DMS53 treated with DMSO at 0.1 percent for 48 hours (cell line): ENCODE data around the gene CD180.
"Not testable (repeated sequence)": the region's sequence is repeated elsewhere in the genome, so short reads cannot be mapped to it uniquely, and the experiment has no call there.

Experiments used
- DNase-seq: peaks from one replicate; lab custom pipeline; 2025; ENCODE audit not compliant: unreplicated experiment; lab: John Stamatoyannopoulos, UW

CD180 gene

DNA sequence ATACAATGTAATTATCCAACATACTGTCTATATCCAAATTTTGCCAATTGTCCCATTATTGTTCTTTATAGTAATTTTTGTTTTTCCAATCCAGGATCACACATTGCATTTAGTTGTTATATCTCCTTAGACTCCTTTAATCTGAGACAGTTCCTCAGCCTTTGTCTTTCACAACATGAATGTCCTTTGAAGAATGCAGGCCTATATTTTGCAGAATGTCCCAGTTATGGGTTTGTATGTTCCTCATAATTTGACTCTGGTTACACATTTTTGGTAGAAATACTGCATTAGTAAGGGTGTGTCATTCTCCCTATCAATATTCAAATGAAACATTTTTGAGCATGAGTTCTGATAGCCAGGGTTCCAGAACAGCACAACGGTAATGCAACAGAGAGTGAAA lies 6.7 kb downstream of the CD180 start:
- DNase-seq, result no peak

DNA sequence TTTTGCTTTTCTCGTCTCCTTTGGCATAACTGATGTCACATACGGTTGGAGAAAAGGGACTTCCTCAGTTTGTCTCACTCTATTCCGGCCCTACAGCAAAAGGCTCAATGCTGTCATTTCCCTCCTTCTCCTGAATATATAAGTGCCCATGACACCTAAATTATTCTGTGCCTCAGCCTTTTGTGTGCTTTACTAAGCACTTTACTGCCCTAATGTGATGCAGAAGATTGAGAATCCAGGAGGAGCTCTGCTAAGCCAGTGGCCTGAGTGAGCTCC lies 7.6 kb downstream of the CD180 start:
- DNase-seq, result no peak

DNA sequence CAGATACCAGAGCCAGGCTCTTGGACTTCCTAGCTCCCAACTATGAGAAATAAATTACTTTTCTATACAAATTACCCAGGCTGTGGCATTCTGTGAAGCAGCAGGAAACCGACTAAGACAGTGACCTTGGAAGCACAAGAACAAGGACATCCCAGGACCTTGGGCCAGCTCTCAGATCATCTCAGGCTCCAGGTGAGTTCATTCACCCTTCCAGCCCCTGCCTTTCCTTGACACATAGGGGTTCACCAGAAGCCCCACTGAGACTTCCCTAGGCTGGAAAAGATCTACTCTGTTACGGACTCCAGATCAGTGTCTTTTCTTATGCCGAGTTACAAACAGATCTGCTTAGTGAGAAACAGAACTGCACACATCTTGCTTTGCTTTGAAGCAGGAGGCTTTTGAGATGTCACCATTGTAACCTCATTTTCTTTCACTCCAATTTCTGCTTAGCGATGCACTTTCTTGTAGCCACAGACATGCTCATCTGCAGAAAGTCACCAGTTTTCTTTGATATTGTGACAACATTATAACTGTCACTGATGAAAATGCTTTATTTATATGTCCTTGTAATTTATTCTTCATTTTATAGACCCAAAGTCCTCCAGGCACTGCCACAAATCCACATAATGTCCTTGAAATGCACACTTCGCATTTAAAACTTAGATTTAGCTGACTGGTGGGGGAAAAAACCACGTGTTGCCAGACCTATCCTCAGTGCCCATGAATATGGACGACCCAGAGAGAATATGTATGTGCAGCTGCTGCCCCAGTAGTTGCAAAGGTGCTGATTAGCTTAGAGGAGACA lies 8.1 kb downstream of the CD180 start:
- DNase-seq, result no peak

GRCh38 chr5:67187006-67187715 lies 9.4 kb downstream of the CD180 start:
- no peak for DNase-seq

GRCh38 chr5:67183859-67184258 lies 12.7 kb downstream of the CD180 start:
- DNase-seq, result no peak

- no peak for DNase-seq
Observed at GRCh38 chr5:67182301-67182790, 14.3 kb downstream of the CD180 start.

DNA sequence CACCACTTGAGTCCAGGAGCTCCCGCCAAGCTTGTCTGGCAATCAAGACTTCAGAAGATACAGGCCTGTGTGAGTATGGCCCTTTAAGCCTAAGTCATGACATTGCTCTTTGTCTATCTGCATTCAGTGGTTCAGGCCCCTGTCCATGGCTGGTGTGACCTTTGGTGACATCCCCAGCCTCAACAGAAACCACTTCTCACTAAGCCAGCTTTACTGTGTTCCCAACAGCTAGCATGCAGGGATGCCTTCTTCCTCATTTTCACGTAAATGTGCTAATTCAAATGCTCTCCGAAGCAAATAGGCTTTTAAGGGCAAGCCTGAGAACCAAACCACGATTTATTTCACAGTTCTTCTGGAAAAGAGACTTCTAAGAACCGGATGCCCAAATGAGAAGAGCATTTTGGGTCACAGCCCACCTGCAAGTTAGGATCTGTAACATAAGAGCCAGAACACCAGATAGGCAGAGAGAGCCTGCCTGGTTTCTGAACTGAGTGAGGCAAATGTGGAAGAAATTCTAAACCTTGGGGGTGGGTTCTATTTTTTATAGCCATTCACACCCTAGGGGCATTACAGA lies 14.9 kb downstream of the CD180 start:
- no peak for DNase-seq

DNA sequence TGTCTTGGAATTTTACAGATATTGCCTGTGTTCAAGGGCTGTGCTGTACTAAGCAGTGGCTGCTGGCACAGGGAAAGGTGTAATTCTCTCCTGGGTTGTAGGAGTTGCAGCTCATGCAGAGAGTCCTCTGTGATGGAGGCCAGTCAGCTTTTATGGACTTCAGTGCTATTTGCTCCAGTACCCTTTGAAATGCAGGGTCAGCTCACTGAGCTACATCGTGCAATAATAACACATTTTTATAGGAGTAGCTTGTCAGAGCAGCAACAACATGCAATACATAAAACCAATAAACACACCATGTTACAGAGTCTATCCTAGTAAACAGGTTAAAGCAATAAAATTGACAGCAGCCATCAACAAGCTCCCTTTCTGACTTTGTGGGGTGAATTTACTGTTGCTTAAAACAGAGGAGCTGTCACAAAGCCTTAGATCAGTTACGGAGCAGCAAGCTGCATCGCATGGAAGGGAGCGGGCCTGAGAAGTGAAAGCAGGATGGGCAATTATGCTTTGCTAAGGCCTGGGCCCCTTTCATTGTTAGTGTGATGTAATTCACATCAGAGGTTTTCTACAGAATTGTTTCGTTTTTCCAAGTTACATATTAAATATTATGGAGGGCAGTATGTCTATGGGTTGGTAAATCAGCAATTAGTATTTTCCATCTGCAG lies 16.8 kb downstream of the CD180 start:
- no peak for DNase-seq

- no peak for DNase-seq
Observed at GRCh38 chr5:67178966-67179365, 17.6 kb downstream of the CD180 start.

GRCh38 chr5:67178085-67178484 lies 18.5 kb downstream of the CD180 start:
- DNase-seq, result no peak

GRCh38 chr5:67176936-67177335 lies 19.7 kb downstream of the CD180 start:
- no peak for DNase-seq

GRCh38 chr5:67173959-67174358 lies 22.6 kb downstream of the CD180 start:
- DNase-seq, result no peak

DNA sequence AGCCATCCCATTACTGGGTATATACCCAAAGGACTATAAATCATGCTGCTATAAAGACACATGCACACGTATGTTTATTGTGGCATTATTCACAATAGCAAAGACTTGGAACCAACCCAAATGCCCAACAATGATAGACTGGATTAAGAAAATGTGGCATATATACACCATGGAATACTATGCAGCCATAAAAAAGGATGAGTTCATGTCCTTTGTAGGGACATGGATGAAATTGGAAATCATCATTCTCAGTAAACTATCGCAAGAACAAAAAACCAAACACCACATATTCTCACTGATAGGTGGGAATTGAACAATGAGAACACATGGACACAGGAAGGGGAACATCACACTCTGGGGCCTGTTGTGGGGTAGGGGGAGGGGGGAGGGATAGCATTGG lies 23.2 kb downstream of the CD180 start:
- not testable (repeated sequence) for DNase-seq

GRCh38 chr5:67170767-67171166 lies 25.8 kb downstream of the CD180 start:
- no peak for DNase-seq

DNA sequence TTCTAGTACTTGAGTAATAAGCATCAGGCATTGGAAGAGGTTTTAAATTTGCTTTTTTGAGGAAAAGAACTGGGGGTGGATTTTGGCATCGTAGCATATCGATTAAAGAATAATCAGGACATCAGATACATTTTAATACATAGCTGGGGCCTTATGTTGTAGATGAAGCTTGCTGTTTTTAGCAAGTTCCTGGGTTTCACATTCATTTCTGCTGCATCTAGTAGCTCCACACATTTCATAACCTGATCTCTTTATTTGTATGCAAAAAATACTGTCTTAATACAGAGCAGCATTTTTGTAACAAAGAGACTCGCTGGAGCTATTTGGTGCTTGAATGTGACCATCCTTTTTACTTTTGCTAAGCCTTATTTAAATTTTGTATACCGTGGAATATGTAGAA lies 28.5 kb downstream of the CD180 start:
- DNase-seq, result no peak

GRCh38 chr5:67166460-67167285 lies 29.9 kb downstream of the CD180 start:
- DNase-seq, result no peak

- DNase-seq, result no peak
Observed at GRCh38 chr5:67165526-67166459, 30.8 kb downstream of the CD180 start.

DNA sequence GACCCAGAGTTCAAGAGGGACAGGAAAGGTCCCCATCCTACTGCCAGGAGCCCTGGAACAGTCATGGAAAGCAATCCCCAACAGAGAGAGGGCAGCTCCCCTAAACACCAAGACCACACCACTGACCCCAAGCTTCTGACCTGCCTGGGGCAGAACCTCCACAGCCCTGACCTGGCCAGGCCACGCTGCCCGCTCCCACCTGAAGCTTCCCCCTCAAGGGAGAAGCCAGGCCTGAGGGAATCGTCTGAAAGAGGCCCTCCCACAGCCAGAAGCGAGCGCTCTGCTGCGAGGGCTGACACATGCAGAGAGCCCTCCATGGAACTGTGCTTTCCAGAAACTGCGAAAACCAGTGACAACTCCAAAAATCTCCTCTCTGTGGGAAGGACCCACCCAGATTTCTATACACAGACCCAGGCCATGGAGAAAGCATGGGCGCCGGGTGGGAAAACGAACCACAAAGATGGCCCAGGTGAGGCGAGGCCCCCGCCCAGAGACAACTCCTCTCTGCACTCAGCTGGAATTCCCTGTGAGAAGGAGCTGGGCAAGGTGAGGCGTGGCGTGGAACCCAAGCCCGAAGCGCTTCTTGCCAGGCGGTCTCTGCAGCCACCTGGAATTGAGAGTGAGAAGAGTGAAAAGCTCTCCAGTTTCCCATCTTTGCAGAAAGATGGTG lies 31.6 kb downstream of the CD180 start:
- no peak for DNase-seq

GRCh38 chr5:67163863-67164595 lies 32.6 kb downstream of the CD180 start:
- no peak for DNase-seq
